Limb (tissue), 2 donors: Measurements from ENCODE around the gene ENGASE.

Experiments
- DNase-seq, 2 donors: peaks; one replicate each; pipeline ENCODE4 v3.0.0-alpha.2; 2016; ENCODE audit errors: extremely low spot score in 2 of 2

ENGASE gene

DNA sequence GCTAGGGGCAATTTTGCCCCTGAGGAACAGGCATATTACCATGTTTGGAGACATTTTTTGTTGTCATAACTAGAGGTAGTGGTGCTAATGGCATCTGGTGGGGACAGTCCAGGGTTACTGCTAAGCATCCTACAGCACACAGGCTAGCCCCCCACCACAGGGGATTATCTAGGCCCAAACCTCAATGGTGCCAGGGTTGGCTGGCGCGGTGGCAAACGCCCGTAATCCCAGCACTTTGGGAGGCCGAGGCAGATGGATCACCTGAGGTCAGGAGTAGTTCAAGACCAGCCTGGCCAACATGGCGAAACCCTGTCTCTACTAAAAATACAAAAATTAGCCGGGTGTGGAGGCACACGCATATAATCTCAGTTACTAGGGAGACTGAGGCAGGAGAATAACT lies 35.5 kb upstream of the ENGASE start:
- DNase-seq, result no peak

GRCh38 chr17:79039886-79040285 lies 34.7 kb upstream of the ENGASE start:
- no peak for DNase-seq

- no peak for DNase-seq
Observed at GRCh38 chr17:79041041-79041570, 33.5 kb upstream of the ENGASE start.

- no peak for DNase-seq
Observed at GRCh38 chr17:79041723-79042420, 32.8 kb upstream of the ENGASE start.

DNA sequence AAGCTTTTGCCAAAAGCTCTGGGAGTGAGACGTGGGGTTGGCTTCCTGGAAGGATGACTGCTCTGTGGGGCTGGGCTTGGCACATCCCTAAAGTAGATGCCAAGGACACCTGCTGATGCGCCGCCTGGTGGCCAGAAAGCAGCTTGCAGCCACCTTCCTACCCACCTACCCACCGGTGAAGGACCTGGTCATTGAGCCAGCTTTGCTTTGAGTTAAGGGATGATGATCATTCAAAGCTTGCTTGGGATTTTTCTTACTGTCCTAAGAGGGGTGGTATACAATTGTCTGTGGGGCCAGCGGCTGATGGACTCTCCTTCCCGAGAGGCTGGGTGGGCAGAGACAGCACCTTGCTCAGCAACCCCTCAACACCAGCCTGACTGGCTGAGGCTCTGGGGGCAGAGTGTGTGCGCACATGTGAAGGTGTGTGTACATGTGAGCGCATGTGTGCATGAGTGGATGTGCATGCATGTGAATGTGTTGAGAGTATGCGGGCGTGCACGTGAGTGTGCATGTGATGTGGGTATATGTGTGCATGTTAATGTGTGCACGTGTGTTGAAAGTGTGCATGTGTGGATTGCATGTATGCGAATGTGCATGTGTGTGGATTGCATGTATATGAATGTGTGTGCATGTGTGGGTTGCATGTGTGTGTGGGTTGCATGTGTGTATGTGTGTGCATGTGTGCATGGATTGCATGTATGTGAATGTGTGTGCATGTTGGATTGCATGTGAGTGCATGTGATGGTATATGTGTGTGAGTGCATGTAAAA lies 32.0 kb upstream of the ENGASE start:
- DNase-seq, result no peak

DNA sequence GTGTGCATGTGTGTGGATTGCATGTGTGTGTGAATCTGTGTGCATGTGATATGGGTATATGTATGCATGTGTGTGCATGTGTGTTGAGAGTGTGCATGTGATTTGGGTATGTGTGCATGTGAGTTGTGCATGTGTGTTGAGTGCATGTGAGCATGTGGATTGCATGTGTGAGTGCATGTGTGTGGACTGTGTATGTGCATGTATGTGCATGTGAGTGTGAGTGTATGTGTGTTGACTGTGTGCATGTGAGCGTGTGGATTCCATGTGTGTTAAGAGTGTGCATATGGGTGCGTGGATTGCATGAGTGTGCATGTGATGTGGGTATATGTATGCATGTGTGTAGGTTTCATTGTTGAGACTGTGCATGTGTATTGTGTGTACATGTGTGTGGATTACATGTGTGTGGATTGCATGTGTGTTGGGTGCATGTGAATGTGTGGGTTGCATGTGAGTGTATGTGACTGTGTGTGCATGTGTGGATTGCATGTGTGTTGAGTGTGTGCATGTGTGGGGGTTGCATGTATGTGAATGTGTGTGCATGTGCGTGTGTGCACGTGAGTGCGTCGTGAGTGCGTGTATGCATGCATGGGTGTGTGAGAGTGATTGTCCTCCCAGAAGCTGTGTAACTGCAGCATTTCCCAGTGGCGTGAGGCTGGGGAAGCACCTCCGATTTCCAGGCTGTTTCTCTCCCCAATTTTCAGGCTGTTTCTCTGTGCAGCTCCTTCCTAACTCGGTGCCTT lies 31.3 kb upstream of the ENGASE start:
- no peak for DNase-seq

DNA sequence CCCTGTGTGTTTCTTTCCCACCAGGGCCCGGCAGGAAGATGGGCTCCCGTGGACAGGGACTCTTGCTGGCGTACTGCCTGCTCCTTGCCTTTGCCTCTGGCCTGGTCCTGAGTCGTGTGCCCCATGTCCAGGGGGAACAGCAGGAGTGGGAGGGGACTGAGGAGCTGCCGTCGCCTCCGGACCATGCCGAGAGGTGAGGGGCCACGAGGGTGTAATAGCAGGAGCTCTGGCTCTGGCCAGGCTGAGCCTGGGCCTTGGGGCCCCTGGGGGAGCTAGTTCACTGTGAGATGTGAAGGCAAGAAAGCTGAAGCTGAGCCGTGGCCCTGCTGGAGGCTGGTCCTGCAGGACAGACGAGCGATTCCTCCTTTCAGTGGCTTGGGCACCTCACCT lies 30.7 kb upstream of the ENGASE start:
- DNase-seq, result no peak

GRCh38 chr17:79044462-79044861 lies 30.2 kb upstream of the ENGASE start:
- no peak for DNase-seq

GRCh38 chr17:79045001-79045729 lies 29.5 kb upstream of the ENGASE start:
- DNase-seq, result no peak

DNA sequence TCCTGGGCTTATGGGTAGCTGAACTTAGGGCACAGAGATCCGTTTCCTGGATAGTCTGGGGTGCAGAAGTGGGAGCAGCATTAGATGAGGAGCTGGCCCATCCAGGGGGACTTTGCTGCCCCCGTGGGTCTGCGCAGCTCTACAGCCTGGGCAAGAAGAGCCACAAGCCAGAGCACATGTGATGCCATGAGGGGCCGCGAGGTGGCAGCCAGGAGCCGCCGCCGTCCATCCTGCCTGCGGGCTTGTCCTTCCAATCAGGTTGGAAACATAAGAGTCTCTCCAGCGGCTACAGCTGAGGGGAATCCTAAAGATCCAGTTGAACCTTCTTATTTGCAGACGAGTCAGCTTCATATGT lies 28.8 kb upstream of the ENGASE start:
- DNase-seq, result peak; percentile 70 to 89

DNA sequence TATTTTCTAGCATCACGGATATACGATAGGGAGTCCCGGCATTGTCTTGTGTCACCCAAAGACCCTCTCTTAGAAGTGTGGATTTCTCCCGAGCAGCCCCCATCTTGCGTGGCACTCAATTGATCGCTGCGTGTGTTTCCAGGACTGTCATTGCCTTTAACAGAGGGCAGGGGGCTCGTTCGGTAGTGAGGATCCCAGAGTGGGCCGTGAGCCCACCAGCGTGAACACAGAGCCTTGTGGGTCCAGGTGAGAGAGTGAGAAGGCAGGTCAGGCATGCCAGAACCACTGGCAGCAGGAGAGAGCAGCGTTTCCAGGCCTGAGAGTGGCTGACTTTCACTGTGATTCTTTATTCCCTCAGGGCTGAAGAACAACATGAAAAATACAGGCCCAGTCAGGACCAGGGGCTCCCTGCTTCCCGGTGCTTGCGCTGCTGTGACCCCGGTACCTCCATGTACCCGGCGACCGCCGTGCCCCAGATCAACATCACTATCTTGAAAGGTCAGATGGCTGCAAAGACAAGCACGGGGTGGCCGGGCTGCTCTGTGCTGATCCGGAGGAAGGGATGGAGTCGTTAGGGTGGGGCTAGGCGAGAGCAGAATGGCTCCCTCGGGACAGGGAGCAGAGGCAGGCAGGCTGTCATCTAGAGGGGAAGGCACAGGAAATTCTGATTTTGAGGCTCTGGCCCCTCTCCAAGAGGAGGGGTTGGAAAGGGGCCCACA lies 28.3 kb upstream of the ENGASE start:
- DNase-seq, result no peak

GRCh38 chr17:79046916-79047280 lies 27.7 kb upstream of the ENGASE start:
- DNase-seq, result peak; percentile 60 to 69

DNA sequence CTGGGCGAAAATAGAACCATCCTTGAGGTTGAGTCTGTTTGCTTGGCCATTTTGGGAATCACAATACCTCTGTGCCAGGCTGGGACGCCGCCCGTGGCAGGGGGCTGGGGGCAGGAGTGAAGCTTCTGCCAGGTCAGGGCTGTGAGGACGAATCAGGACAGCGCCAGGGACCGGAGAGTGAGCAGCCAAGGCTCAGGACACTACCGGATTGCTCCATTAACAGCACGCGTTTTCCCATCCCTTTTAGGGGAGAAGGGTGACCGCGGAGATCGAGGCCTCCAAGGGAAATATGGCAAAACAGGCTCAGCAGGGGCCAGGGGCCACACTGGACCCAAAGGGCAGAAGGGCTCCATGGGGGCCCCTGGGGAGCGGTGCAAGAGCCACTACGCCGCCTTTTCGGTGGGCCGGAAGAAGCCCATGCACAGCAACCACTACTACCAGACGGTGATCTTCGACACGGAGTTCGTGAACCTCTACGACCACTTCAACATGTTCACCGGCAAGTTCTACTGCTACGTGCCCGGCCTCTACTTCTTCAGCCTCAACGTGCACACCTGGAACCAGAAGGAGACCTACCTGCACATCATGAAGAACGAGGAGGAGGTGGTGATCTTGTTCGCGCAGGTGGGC lies 27.2 kb upstream of the ENGASE start:
- DNase-seq, result no peak

- no peak for DNase-seq
Observed at GRCh38 chr17:79047923-79048825, 26.4 kb upstream of the ENGASE start.

DNA sequence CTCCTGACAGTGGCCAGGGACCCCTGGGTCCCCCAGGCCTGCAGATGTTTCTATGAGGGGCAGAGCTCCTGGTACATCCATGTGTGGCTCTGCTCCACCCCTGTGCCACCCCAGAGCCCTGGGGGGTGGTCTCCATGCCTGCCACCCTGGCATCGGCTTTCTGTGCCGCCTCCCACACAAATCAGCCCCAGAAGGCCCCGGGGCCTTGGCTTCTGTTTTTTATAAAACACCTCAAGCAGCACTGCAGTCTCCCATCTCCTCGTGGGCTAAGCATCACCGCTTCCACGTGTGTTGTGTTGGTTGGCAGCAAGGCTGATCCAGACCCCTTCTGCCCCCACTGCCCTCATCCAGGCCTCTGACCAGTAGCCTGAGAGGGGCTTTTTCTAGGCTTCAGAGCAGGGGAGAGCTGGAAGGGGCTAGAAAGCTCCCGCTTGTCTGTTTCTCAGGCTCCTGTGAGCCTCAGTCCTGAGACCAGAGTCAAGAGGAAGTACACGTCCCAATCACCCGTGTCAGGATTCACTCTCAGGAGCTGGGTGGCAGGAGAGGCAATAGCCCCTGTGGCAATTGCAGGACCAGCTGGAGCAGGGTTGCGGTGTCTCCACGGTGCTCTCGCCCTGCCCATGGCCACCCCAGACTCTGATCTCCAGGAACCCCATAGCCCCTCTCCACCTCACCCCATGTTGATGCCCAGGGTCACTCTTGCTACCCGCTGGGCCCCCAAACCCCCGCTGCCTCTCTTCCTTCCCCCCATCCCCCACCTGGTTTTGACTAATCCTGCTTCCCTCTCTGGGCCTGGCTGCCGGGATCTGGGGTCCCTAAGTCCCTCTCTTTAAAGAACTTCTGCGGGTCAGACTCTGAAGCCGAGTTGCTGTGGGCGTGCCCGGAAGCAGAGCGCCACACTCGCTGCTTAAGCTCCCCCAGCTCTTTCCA lies 25.5 kb upstream of the ENGASE start:
- no peak for DNase-seq

DNA sequence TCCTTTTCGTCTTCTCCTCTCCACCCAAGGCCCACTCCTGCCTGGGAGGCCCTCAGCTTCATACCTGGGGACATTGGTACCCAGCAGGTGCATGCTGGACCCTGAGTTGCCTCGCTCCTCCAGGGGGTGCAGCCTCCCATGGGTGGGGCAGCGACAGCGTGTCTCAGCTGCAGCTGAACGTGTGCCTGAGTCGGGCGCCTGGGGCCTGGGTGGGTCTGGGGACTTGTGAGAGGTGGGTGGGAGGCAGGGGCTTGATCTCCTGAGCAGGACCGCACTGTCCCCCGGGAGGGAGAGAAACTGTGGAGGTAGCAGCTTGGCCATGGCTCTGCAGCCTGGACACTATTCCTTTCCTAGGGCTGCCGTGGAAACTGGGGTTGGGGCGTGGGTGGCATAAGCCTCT lies 24.8 kb upstream of the ENGASE start:
- no peak for DNase-seq

GRCh38 chr17:79050551-79050950 lies 24.1 kb upstream of the ENGASE start:
- no peak for DNase-seq

GRCh38 chr17:79051306-79051705 lies 23.3 kb upstream of the ENGASE start:
- DNase-seq, result no peak
